CD8-positive, alpha-beta memory T cell (primary cell): ENCODE measurements around the gene GNAZ. TPM values are rescaled to one million over a fixed set of nuclear protein-coding genes. Genes with fewer than 3 reads are reported as not detected.
"Not testable (repeated sequence)": the region's sequence is repeated elsewhere in the genome, so short reads cannot be mapped to it uniquely, and the experiment has no call there.

Experiments
- CTCF ChIA-PET: fragments of 350-600 bp; sonication (Branson Sonifier 250); formaldehyde crosslinking; loops from one replicate; lab custom pipeline; 2021; ENCODE audit warnings: antibody characterized with exemption; lab: Charles Lee
- POLR2A ChIA-PET: fragments of 350-600 bp; sonication (Branson Sonifier 250); formaldehyde crosslinking; loops from one replicate; lab custom pipeline; 2021; ENCODE audit warnings: antibody characterized with exemption; lab: Charles Lee
- DNase-seq, 5 donors: peaks; one replicate each; pipeline versions ENCODE4 v3.0.0 to v3.0.0-alpha.2; 2020 to 2022; ENCODE audit warnings: mixed read lengths in 1 of 5
- H3K27ac ChIP-seq: one replicate; pipeline ENCODE4 v1.7.0; 2013; ENCODE audit warnings: low read depth, mild to moderate bottlenecking, low read length, moderate library complexity
- H3K27me3 ChIP-seq: 2 replicates; pipeline ENCODE4 v1.7.0; 2013; ENCODE audit warnings: low read length, mild to moderate bottlenecking; ENCODE audit not compliant: insufficient read depth, poor library complexity, severe bottlenecking
- H3K36me3 ChIP-seq: 2 replicates; pipeline ENCODE4 v1.7.0; 2013; ENCODE audit warnings: mild to moderate bottlenecking, low read length, moderate library complexity; ENCODE audit not compliant: insufficient read depth
- H3K4me1 ChIP-seq: 2 replicates; pipeline ENCODE4 v1.7.0; 2013; ENCODE audit warnings: mild to moderate bottlenecking, low read length, moderate library complexity; ENCODE audit not compliant: insufficient read depth
- H3K4me3 ChIP-seq: 2 replicates; pipeline ENCODE4 v1.7.0; 2013; ENCODE audit warnings: mild to moderate bottlenecking, low read length
- H3K9me3 ChIP-seq: 2 replicates; pipeline ENCODE4 v1.7.0; 2013; ENCODE audit warnings: mild to moderate bottlenecking, low read length
- H3K27ac Mint-ChIP-seq, 8 donors: one replicate each; pipeline ENCODE4 v1.8.0; 2020 to 2021; ENCODE audit warnings: mixed read lengths in 8 of 8, mild to moderate bottlenecking in 6 of 8, inconsistent platforms in 3 of 8, moderate library complexity in 3 of 8
- H3K27me3 Mint-ChIP-seq, 2 donors: one replicate each; pipeline ENCODE4 v1.8.0; 2020 to 2021; ENCODE audit warnings: mixed read lengths in 2 of 2, mild to moderate bottlenecking in 1 of 2, moderate library complexity in 1 of 2
- H3K36me3 Mint-ChIP-seq, 3 donors: one replicate each; pipeline ENCODE4 v1.8.0; 2020 to 2021; ENCODE audit warnings: mixed read lengths in 3 of 3, inconsistent platforms in 1 of 3, mild to moderate bottlenecking in 1 of 3
- H3K4me1 Mint-ChIP-seq, 3 donors: one replicate each; pipeline ENCODE4 v1.8.0; 2020 to 2021; ENCODE audit warnings: mixed read lengths in 3 of 3, inconsistent platforms in 1 of 3, mild to moderate bottlenecking in 1 of 3
- H3K4me3 Mint-ChIP-seq, 7 donors: one replicate each; pipeline ENCODE4 v1.8.0; 2020 to 2021; ENCODE audit warnings: mixed read lengths in 7 of 7, mild to moderate bottlenecking in 6 of 7, moderate library complexity in 4 of 7, inconsistent platforms in 2 of 7
- H3K9me3 Mint-ChIP-seq, 5 donors: one replicate each; pipeline ENCODE4 v1.8.0; 2020 to 2022; ENCODE audit warnings: mixed read lengths in 5 of 5, mild to moderate bottlenecking in 3 of 5, moderate library complexity in 2 of 5, inconsistent platforms in 1 of 5
- polyA plus RNA-seq: library from polyadenylated mRNA; unstranded; fragments of 300-500 nt; fragmentation: Illumina TruSeq; gene quantifications from one replicate; pipeline ENCODE4 v1.2.3, GENCODE V29; 2021
- total RNA-seq, 2 experiments: library from RNA; stranded (reverse); gene quantifications; one replicate each; pipeline ENCODE4 v1.2.3, GENCODE V29; 2021

The GNAZ gene
- total and polyA plus RNA-seq, 3 experiments from 2014 or later = 0.53 to 2.6 (median 2.0) TPM

DNA sequence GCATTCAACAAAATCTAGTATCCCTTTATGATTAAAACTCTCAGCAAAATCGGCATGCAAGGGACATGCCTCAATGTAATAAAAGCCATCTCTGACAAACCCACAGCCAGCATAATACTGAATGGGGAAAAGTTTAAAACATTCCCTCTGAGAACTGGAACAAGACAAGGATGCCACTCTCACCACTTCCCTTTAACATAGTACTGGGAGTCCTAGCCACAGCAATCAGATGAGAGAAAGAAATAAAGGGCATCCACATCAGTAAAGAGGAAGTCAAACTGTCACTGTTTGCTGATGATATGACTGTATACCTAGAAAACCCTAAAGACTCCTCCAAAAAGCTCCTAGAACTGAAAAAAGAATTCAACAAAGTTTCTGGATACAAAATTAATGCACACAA lies 19.8 kb upstream of the GNAZ start:
- H3K4me1 Mint-ChIP-seq, DNase-seq, POLR2A ChIA-PET: not testable (repeated sequence)

DNA sequence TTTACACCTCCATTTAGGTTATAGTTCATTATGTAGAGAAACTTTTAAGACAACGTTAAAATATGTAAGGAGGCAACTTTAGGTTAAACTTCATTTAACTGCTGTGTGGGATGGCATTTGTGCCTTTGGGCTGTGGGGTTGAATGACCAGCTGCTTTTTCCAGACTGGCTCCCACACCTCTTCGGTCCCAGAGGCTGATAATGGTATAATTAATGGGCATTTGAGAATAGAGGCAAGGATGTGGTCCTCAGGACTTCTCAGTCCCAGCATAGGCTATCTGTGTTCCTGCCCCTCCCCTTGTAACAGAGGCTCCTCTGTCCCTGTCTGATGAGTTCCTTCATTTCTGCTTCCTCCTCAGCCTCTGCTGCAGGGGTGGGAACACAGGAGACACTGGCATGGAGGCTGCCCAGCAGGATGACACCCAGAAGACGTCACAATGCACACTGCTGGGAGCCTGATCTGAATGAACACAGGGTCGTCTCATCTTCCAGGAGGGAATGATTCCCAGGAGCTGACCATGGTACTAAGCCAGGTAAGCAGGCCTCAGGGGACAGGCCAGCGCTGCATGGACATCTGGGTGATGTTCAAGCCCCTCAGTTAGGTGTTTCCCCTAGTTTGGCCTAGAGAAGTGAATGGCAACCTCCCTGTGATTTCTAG lies 17.1 kb upstream of the GNAZ start:
- peaks cover 0 to 11% (median 0%) of the 10 kb centered on the region in 3 donors for H3K36me3 Mint-ChIP-seq
- H3K4me1 Mint-ChIP-seq = no peaks in the 10 kb centered on the region
- no peak overlapping the region for H3K27ac Mint-ChIP-seq
- Histone ChIP-seq H3K4me3 (no peak overlapping the region), H3K36me3 (no peaks in the 10 kb centered on the region), H3K27ac (no peak overlapping the region), H3K27me3 (no peaks in the 10 kb centered on the region), H3K4me1 (no peaks in the 10 kb centered on the region), H3K9me3 (no peaks in the 10 kb centered on the region)
- peaks cover 0 to 10% (median 4%) of the 10 kb centered on the region in 5 donors for H3K9me3 Mint-ChIP-seq
- H3K4me3 Mint-ChIP-seq = no peak overlapping the region
- ChIA-PET CTCF (no interaction called here), POLR2A (no interaction called here)
- H3K27me3 Mint-ChIP-seq = peaks cover 21 to 42% of the 10 kb centered on the region in 2 donors
- no peak for DNase-seq

More for the DNA sequence above, 19.8 kb upstream of the GNAZ start:
- H3K27ac Mint-ChIP-seq, H3K36me3 ChIP-seq, H3K27me3 ChIP-seq, H3K36me3 Mint-ChIP-seq, H3K9me3 Mint-ChIP-seq, CTCF ChIA-PET, H3K4me3 Mint-ChIP-seq, H3K4me3 ChIP-seq, H3K9me3 ChIP-seq, H3K4me1 ChIP-seq, H3K27ac ChIP-seq: not testable (repeated sequence)
- H3K27me3 Mint-ChIP-seq = peaks cover 22 to 54% of the 10 kb centered on the region in 2 donors

DNA sequence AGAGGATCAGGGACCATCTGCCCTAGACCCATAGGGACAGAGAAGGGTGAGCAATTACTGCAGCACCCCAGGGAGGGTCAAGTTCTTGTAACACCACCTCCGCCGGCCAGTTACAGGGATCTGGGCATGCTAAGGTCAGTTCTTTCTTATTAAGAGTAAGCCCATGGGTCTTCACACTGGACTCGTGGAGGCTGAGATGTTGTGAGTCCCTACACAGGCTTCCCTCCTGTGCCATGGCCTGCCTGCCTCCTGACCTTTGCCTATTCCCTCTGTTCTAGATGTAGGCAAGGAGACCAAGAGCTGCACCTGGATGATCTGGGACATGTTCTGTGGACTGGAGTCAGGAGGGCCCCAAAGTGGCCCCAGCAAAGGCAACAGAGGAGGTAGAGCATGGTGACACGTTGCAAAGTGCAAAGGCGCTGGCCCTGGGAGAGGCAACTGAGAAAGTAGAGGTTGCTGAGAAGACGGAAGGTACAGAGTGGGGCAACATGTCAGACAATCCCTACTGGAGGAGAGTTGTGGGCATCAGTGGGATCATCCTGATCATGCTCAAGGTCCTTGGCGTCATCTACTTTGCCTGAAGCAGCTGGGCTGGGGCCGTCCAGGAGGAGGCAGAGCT lies 16.3 kb upstream of the GNAZ start:
- H3K36me3 ChIP-seq = no peaks in the 10 kb centered on the region
- H3K36me3 Mint-ChIP-seq = peaks cover 0 to 11% (median 0%) of the 10 kb centered on the region in 3 donors

DNA sequence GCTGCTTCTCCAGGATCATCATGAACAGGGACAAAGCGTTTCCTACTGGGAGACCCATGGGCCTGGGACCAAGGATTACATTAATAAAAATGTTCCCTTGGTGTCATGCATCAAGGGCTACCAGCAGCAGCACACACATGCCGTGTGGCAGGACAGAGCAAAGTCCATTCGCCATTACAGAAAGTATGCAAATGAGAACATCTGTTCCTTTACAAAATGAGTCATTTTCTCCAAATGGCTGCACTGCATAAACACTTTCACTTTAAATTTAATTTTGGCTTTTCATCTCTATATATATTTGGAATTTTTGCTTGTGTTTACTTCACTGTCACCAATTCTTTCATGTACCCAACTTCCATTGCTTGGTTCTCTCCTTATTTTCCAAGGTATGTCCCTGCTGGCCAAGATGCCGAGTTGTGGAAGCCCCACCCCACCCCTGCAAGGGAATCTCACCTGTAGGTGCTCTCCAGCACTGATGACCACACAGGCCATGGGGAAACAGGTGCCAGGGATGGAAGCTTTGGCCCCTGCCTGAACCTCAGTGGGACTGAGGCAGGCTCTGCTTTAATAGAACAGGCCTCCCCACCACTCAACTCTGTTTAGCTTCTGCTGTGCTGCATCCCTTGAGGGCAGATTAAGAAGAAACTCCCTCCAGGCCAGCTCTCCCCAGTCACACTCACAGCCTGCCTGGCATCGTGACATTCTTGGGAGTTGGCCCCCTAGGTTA lies 15.6 kb upstream of the GNAZ start:
- no peak for DNase-seq

More for the DNA sequence above, 16.3 kb upstream of the GNAZ start:
- no peak overlapping the region for H3K4me3 Mint-ChIP-seq
- Histone ChIP-seq H3K27me3 (no peaks in the 10 kb centered on the region), H3K4me3 (no peak overlapping the region), H3K27ac (no peak overlapping the region), H3K4me1 (no peaks in the 10 kb centered on the region), H3K9me3 (no peaks in the 10 kb centered on the region)
- DNase-seq = no peak
- H3K27ac Mint-ChIP-seq = no peak overlapping the region
- peaks cover 0 to 10% (median 4%) of the 10 kb centered on the region in 5 donors for H3K9me3 Mint-ChIP-seq
- H3K4me1 Mint-ChIP-seq = no peaks in the 10 kb centered on the region
- peaks cover 17 to 34% of the 10 kb centered on the region in 2 donors for H3K27me3 Mint-ChIP-seq
- ChIA-PET POLR2A (no interaction called here), CTCF (interaction anchor here (1.6 kb wide), 1 partner anchor 11 kb away, joined by 4 read pairs; no protein-coding TSS in a partner anchor)

DNA sequence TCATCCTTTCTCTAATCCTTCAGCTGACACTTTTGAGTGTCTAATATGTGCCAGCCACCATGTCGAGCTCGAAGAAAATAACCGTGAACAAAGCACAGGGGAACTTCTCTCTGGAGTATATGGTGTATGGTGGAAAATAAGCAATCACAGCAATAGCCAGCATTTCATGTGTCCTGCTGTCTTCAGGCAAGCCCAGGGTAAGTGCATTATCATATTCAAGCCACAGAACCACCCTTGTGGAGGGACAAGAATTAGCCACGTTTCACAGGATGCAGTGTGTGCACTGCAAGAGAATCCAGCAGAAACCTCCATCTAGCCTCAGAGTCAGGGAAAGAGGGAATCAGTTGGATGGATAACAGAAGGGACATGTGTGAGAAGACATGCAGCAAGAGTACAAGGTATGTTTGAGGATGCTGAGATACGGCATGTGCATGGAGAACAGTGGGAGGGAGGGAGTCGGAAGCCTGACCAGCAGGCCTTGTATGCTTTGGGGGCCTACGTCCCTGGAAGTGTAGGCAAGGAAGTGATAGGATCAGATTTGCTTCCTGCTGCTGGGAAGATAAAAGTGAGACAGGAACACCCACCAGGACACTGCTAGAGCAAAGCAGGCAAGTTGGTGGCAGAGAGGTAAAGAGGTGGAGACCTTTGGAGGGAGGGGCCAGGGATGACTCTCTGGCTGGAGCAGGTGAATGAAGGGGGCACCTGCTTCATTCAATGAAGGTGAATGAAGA lies 14.7 kb upstream of the GNAZ start:
- Mint-ChIP-seq H3K27me3 (peaks cover 12 to 22% of the 10 kb centered on the region in 2 donors), H3K36me3 (peaks cover 0 to 11% (median 0%) of the 10 kb centered on the region in 3 donors), H3K4me3 (peak overlapping the region in 1 of 7 donors; percentile 38), H3K9me3 (peaks cover 0 to 10% (median 4%) of the 10 kb centered on the region in 5 donors), H3K4me1 (no peaks in the 10 kb centered on the region), H3K27ac (no peak overlapping the region)
- CTCF ChIA-PET = interaction anchor here (1.6 kb wide), 1 partner anchor 10 kb away, joined by 4 read pairs; no protein-coding TSS in a partner anchor
- no peaks in the 10 kb centered on the region for H3K36me3 ChIP-seq
- H3K9me3 ChIP-seq = no peaks in the 10 kb centered on the region
- POLR2A ChIA-PET = no interaction called here
- no peaks in the 10 kb centered on the region for H3K4me1 ChIP-seq
- H3K27me3 ChIP-seq = peaks cover 7% of the 10 kb centered on the region
- no peak for DNase-seq
- H3K27ac ChIP-seq = no peak overlapping the region
- no peak overlapping the region for H3K4me3 ChIP-seq

More for the DNA sequence above, 15.6 kb upstream of the GNAZ start:
- no peaks in the 10 kb centered on the region for H3K4me1 ChIP-seq
- H3K9me3 ChIP-seq = no peaks in the 10 kb centered on the region
- Mint-ChIP-seq H3K9me3 (peaks cover 0 to 10% (median 4%) of the 10 kb centered on the region in 5 donors), H3K4me3 (no peak overlapping the region), H3K27me3 (peaks cover 15 to 28% of the 10 kb centered on the region in 2 donors), H3K27ac (no peak overlapping the region), H3K4me1 (no peaks in the 10 kb centered on the region), H3K36me3 (peaks cover 0 to 11% (median 0%) of the 10 kb centered on the region in 3 donors)
- H3K27me3 ChIP-seq = peaks cover 4% of the 10 kb centered on the region
- ChIA-PET CTCF (interaction anchor here (1.6 kb wide), 1 partner anchor 10 kb away, joined by 4 read pairs; no protein-coding TSS in a partner anchor), POLR2A (no interaction called here)
- no peaks in the 10 kb centered on the region for H3K36me3 ChIP-seq
- H3K27ac ChIP-seq = no peak overlapping the region
- H3K4me3 ChIP-seq = no peak overlapping the region

DNA sequence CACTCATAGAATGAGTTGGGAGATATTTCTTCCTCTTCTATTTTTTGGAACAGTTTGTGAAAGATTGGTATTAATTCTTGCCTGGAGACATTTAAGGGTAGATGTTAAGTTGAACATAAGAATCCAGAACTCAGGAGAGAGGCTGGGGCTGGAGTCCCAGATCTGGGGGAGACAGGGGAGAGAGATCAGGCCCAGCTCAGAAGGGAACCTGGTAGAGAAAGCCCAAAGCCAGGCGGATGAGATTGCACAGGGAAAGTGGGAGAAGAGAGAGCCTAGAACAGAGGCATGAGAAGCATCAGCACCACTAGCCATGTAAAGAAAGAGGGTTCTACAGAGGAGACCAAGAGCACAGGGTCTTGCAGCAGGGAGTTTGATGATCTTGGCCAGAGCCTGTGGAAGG lies 13.0 kb upstream of the GNAZ start:
- peaks cover 7% of the 10 kb centered on the region for H3K27me3 ChIP-seq
- no peaks in the 10 kb centered on the region for H3K36me3 ChIP-seq
- Mint-ChIP-seq H3K4me3 (no peak overlapping the region), H3K27ac (peak overlapping the region in 1 of 8 donors; percentile 32), H3K27me3 (peaks cover 6 to 10% of the 10 kb centered on the region in 2 donors), H3K4me1 (no peaks in the 10 kb centered on the region), H3K9me3 (peaks cover 0 to 10% (median 4%) of the 10 kb centered on the region in 5 donors), H3K36me3 (peaks cover 0 to 11% (median 0%) of the 10 kb centered on the region in 3 donors)
- H3K27ac ChIP-seq = no peak overlapping the region
- POLR2A ChIA-PET = no interaction called here
- no peaks in the 10 kb centered on the region for H3K4me1 ChIP-seq
- H3K4me3 ChIP-seq = no peak overlapping the region
- CTCF ChIA-PET = no interaction called here
- H3K9me3 ChIP-seq = no peaks in the 10 kb centered on the region
- DNase-seq = no peak

DNA sequence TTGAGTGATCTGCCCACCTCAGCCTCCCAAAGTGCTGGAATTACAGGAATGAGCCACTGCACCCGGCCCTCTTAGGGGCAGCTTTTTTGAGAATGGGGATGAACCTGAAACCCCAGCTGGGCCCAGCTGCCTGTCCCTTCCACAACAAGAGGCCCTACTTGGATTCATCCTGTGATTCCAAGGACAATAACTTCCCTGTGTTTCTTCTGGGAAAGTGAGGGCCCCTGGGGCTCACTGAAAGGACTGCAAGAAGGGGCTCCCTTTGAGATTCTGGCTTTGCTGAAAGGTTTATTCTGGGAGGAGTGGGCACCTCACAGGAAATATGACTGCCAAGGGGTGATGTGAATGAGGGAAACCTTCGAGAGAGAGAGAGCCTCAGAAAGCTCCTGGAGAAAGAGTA lies 12.3 kb upstream of the GNAZ start:
- Histone ChIP-seq H3K9me3 (no peaks in the 10 kb centered on the region), H3K27me3 (peaks cover 7% of the 10 kb centered on the region), H3K27ac (no peak overlapping the region), H3K4me1 (no peaks in the 10 kb centered on the region), H3K36me3 (no peaks in the 10 kb centered on the region), H3K4me3 (no peak overlapping the region)
- ChIA-PET POLR2A (no interaction called here), CTCF (no interaction called here)
- Mint-ChIP-seq H3K9me3 (peaks cover 0 to 10% (median 4%) of the 10 kb centered on the region in 5 donors), H3K27me3 (peaks cover 6 to 8% of the 10 kb centered on the region in 2 donors), H3K27ac (no peak overlapping the region), H3K4me1 (no peaks in the 10 kb centered on the region), H3K4me3 (no peak overlapping the region), H3K36me3 (peaks cover 0 to 11% (median 0%) of the 10 kb centered on the region in 3 donors)
- no peak for DNase-seq
